Loucy (cell line): ENCODE measurements around the gene TMEM81.

Experiments used
- H2AFZ ChIP-seq: fragments of 200-600 bp; sonication (generic); 2 replicates; pipeline ENCODE4 v1.6.0; 2016; ENCODE audit warnings: antibody characterized with exemption, mild to moderate bottlenecking, low read length, moderate library complexity
- H3F3A ChIP-seq: fragments of 200-600 bp; 2 replicates; pipeline ENCODE4 v1.6.0; 2016; ENCODE audit warnings: antibody characterized with exemption, low read depth, mild to moderate bottlenecking
- H3K27me3 ChIP-seq: fragments of 200-600 bp; sonication (generic); 2 replicates; pipeline ENCODE4 v1.6.1; 2014; ENCODE audit warnings: low read length, mild to moderate bottlenecking; ENCODE audit not compliant: insufficient read depth, poor library complexity, severe bottlenecking
- H3K36me3 ChIP-seq: fragments of 200-600 bp; sonication (generic); 2 replicates; pipeline ENCODE4 v1.6.1; 2016; ENCODE audit warnings: low read length; ENCODE audit not compliant: insufficient read depth
- H3K4me1 ChIP-seq: fragments of 200-600 bp; sonication (generic); 2 replicates; pipeline ENCODE4 v1.5.1; 2014; ENCODE audit warnings: low read length, mild to moderate bottlenecking; ENCODE audit not compliant: insufficient read depth, poor library complexity, severe bottlenecking
- H3K4me2 ChIP-seq: fragments of 200-600 bp; sonication (generic); 2 replicates; pipeline ENCODE4 v1.6.0; 2014; ENCODE audit warnings: antibody characterized with exemption, low read length, low read depth, mild to moderate bottlenecking; ENCODE audit not compliant: poor library complexity, severe bottlenecking
- H3K4me3 ChIP-seq: fragments of 200-600 bp; sonication (generic); 2 replicates; pipeline ENCODE4 v1.5.1; 2014; ENCODE audit warnings: low read length, mild to moderate bottlenecking, mixed read lengths; ENCODE audit not compliant: poor library complexity, severe bottlenecking
- H3K79me2 ChIP-seq: fragments of 200-600 bp; sonication (generic); 2 replicates; pipeline ENCODE4 v1.6.1; 2014; ENCODE audit warnings: low read length; ENCODE audit not compliant: insufficient read depth
- H3K9ac ChIP-seq: fragments of 200-600 bp; sonication (generic); 2 replicates; pipeline ENCODE4 v1.6.0; 2014; ENCODE audit warnings: mild to moderate bottlenecking, low read depth, low read length, moderate library complexity; ENCODE audit not compliant: poor library complexity, severe bottlenecking
- H3K9me2 ChIP-seq: fragments of 200-600 bp; sonication (generic); replicated peaks from 2 replicates; pipeline ENCODE4 v1.6.1; 2016; ENCODE audit warnings: low read depth, low read length, mixed read lengths
- H3K9me3 ChIP-seq: fragments of 200-600 bp; sonication (generic); 2 replicates; pipeline ENCODE4 v1.6.1; 2014; ENCODE audit warnings: mild to moderate bottlenecking, antibody characterized with exemption, low read length, low read depth; ENCODE audit not compliant: insufficient read depth
- H4K20me1 ChIP-seq: fragments of 200-600 bp; sonication (generic); 2 replicates; pipeline ENCODE4 v1.6.0; 2014; ENCODE audit warnings: antibody characterized with exemption, low read length, mild to moderate bottlenecking; ENCODE audit not compliant: insufficient read depth, poor library complexity, severe bottlenecking
- EZH2phosphoT487 ChIP-seq: fragments of 200-600 bp; IDR thresholded peaks from 2 replicates; pipeline ENCODE4 v1.6.1; 2018; ENCODE audit warnings: antibody characterized with exemption, mild to moderate bottlenecking, moderate library complexity, borderline replicate concordance
- TF ChIP-seq, protein P1 (sequence below): fragments of 200-600 bp; sonication (generic); conservative IDR thresholded peaks from 2 replicates; pipeline ENCODE4 v1.5.1; 2014; ENCODE audit warnings: mild to moderate bottlenecking, antibody characterized with exemption, low read length

The TMEM81 gene

DNA sequence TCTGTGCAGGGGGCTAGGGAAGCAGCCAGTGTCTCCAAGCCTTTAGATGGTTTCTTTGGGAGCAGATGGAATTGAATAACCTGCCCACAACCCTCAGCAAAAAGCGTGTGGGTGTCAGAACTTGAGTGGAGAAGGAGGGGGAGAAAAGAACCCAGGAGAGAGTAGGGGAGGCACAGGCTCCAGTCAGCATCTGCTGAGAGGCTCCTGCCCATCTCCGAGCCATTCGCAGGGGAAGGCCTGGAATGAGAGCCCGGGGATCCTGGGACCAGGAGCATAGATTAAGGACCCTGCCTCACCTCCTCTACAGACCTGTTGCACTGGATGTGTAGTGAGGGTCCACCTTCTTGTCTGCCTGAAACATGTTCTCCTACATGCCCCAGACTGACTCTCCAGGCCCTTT is 16.3 kb downstream of the TMEM81 start:
- Histone ChIP-seq H3K9me3 (no peaks in the 10 kb centered on the region), H3K9me2 (no peaks in the 10 kb centered on the region), H3K9ac (no peak overlapping the region), H2AFZ (no peak overlapping the region), H3K79me2 (no peaks in the 10 kb centered on the region), H3K4me1 (no peaks in the 10 kb centered on the region), H3K27me3 (no peaks in the 10 kb centered on the region), H3K36me3 (no peaks in the 10 kb centered on the region), H3K4me3 (no peak overlapping the region), H4K20me1 (no peaks in the 10 kb centered on the region), H3F3A (no peaks in the 10 kb centered on the region), H3K4me2 (no peak overlapping the region)
- TF ChIP-seq EZH2phosphoT487, result no peak
- TF ChIP-seq, protein P1, sequence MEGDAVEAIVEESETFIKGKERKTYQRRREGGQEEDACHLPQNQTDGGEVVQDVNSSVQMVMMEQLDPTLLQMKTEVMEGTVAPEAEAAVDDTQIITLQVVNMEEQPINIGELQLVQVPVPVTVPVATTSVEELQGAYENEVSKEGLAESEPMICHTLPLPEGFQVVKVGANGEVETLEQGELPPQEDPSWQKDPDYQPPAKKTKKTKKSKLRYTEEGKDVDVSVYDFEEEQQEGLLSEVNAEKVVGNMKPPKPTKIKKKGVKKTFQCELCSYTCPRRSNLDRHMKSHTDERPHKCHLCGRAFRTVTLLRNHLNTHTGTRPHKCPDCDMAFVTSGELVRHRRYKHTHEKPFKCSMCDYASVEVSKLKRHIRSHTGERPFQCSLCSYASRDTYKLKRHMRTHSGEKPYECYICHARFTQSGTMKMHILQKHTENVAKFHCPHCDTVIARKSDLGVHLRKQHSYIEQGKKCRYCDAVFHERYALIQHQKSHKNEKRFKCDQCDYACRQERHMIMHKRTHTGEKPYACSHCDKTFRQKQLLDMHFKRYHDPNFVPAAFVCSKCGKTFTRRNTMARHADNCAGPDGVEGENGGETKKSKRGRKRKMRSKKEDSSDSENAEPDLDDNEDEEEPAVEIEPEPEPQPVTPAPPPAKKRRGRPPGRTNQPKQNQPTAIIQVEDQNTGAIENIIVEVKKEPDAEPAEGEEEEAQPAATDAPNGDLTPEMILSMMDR, result no peak

DNA sequence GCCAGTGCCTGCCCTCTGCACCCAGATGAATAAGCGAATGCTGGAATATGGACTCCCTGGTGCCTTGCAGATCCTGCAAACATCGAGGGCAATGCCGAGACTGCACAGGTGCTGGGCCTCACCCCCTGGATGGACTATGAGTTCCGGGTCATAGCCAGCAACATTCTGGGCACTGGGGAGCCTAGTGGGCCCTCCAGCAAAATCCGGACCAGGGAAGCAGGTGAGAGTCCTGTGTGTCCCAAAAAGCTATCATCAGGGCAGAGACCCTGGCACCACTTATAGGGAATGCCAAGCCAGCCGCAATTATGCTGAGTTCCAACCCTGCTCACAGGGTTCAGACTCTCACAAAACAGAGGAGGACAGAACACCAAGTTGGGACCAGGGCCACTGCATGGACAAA is 17.2 kb downstream of the TMEM81 start:
- no peak for TF ChIP-seq EZH2phosphoT487
- TF ChIP-seq, protein P1, result no peak
- H3K9ac ChIP-seq, result no peak overlapping the region
- H3K4me3 ChIP-seq, result no peak overlapping the region
- no peaks in the 10 kb centered on the region for H4K20me1 ChIP-seq
- H3F3A ChIP-seq, result no peaks in the 10 kb centered on the region
- no peaks in the 10 kb centered on the region for H3K9me2 ChIP-seq
- no peaks in the 10 kb centered on the region for H3K4me1 ChIP-seq
- H3K9me3 ChIP-seq, result no peaks in the 10 kb centered on the region
- H3K27me3 ChIP-seq, result no peaks in the 10 kb centered on the region
- no peak overlapping the region for H3K4me2 ChIP-seq
- no peaks in the 10 kb centered on the region for H3K36me3 ChIP-seq
- H2AFZ ChIP-seq, result no peak overlapping the region
- H3K79me2 ChIP-seq, result no peaks in the 10 kb centered on the region

DNA sequence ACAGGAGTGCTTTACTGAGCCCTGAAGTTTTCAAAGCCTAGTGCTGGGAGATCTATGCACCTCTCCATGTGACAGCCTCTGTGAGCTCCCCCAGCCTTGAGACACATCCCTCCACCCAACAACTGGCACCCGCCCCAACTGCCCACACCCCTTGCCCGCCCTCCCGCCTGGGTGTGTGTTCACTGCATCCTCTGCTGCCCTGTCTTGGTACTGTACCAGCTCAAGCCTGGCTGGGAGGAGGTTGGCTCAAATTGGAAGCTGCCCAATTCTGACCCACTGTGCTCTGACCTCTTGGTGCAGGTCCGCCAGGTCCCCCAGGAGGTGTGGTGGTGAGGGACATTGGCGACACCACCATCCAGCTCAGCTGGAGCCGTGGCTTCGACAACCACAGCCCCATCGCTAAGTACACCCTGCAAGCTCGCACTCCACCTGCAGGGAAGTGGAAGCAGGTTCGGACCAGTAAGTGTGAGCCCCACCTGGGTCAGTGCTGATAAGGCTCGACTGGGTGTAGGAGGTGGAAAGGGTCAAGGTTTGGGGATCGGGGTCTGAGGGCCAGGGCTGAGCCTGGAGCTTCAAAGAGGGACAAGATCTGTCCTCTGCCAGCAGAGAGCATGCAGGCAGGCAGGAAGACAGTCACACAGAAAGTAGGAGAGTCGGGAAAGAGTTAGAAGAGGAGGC is 18.0 kb downstream of the TMEM81 start:
- TF ChIP-seq, protein P1, result peak; percentile 31
- no peak for TF ChIP-seq EZH2phosphoT487
- Histone ChIP-seq H3K4me2 (no peak overlapping the region), H2AFZ (no peak overlapping the region), H3K36me3 (no peaks in the 10 kb centered on the region), H3K9me3 (no peaks in the 10 kb centered on the region), H4K20me1 (no peaks in the 10 kb centered on the region), H3K4me1 (peaks cover 2% of the 10 kb centered on the region), H3K4me3 (no peak overlapping the region), H3K27me3 (no peaks in the 10 kb centered on the region), H3F3A (no peaks in the 10 kb centered on the region), H3K79me2 (no peaks in the 10 kb centered on the region), H3K9ac (no peak overlapping the region), H3K9me2 (no peaks in the 10 kb centered on the region)
